ENCODE results near the gene PDGFB. TPM values are rescaled to one million over a fixed set of nuclear protein-coding genes. Genes with fewer than 3 reads are reported as not detected.

PDGFB gene
- total and polyA plus RNA-seq, 2 of the 4 experiments (the other 2 are of a cell fraction) = 0.07 TPM; not detected in 1

DNA sequence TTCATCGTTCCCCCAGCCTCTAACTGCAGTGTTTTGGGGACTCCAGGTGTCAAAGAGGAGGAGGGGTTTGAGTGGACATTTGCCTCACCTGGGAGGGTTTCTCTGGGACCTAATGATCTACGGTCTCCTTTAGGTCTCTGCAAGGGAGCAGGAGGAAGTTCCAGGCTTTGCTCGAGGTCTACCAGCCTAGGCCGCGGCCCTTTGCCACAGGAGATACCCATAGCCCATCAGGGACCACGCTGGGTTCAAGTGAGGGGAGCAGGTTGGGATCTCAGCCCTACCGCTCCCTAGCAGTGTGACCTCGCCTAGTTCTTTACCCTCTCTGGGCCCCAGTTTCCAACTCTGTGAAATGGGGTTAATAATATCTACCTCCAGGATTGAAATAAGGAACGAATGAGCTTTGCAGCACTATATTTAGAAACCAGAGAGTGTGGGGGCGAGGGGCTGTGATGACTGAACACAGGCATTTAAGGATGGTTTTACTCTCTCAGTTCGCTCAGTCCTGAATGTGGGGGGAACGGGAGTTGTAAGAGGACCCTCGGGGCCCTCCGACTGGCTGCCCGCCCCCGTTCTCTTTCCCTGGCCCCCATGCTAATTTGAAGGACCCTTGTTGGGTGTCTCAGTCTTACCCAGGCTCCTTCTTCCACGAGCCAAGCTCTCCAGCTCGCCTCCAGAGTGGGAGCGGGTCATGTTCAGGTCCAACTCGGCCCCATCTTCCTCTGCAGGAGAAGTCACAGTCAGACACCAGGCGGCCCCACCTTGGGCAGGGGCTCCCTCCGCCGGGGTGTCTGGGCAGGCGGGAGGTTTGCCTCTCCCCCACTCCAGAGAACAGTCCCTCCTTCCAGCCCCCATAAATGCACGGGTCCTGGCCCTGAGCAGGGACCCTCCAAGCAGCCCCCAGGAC, 11.7 kb downstream of the PDGFB start:
- Histone ChIP-seq H3K4me3 (ENCODE audit: insufficient read depth, low read depth, low read length) (no peak overlapping the region), H3K4me2 (ENCODE audit: low read depth, low read length) (no peak overlapping the region), H4K91ac (ENCODE audit: insufficient read depth, low read depth, low read length) (no peak overlapping the region), H4K8ac (ENCODE audit: low read depth in 2 of 2, low read length in 2 of 2) (no peak overlapping the region), H3K4ac (ENCODE audit: low read depth, low read length) (no peak overlapping the region), H2BK20ac (ENCODE audit: low read depth, low read length) (no peak overlapping the region), H3K27ac (ENCODE audit: insufficient read depth, low read length) (no peak overlapping the region), H4K5ac (ENCODE audit: low read depth, low read length) (no peak overlapping the region), H3K9me3 (ENCODE audit: control insufficient read depth, insufficient read depth, low read length) (no peaks in the 10 kb centered on the region), H2BK120ac (ENCODE audit: low read depth, low read length) (no peak overlapping the region), H2AK9ac (replicated peaks; ENCODE audit: low read depth, low read length, poor library complexity) (no peak overlapping the region), H3K36me3 (ENCODE audit: control insufficient read depth, insufficient read depth, low read length) (no peaks in the 10 kb centered on the region), H3K9ac (ENCODE audit: low read depth, low read length) (no peak overlapping the region), H3K9me1 (ENCODE audit: insufficient read depth, low read length) (no peaks in the 10 kb centered on the region), H4K20me1 (ENCODE audit: insufficient read depth, low read length) (no peaks in the 10 kb centered on the region), H3K56ac (ENCODE audit: extremely low read depth, insufficient read depth, low read length) (no peak overlapping the region), H3K27me3 (ENCODE audit: control insufficient read depth, insufficient read depth, low read length) (no peaks in the 10 kb centered on the region; the same call in 1 of the 2 replicates), H2BK15ac (ENCODE audit: low read depth, low read length) (no peak overlapping the region), H2BK5ac (ENCODE audit: low read depth, low read length, poor library complexity, severe bottlenecking) (no peak overlapping the region), H3K4me1 (ENCODE audit: control insufficient read depth, insufficient read depth, low read length) (peaks cover 3% of the 10 kb centered on the region; the same call in 1 of the 2 replicates), H2AK5ac (ENCODE audit: low read depth, low read length) (no peak overlapping the region), H3K23ac (ENCODE audit: low read depth, low read length) (no peak overlapping the region), H3K18ac (ENCODE audit: low read depth, low read length) (no peak overlapping the region), H3K14ac (replicated peaks; ENCODE audit: low read depth, low read length) (no peak overlapping the region; the same call in 1 of the 2 replicates), H2AFZ (replicated peaks; ENCODE audit: low read length, poor library complexity) (no peak overlapping the region), H3K79me1 (ENCODE audit: low read depth in 1 of 2, low read length in 2 of 2) (no peaks in the 10 kb centered on the region)
- ChIA-PET CTCF (no interaction called here), POLR2A (ENCODE audit: unreplicated experiment) (interaction anchor here (0.5 kb wide), 1 partner anchor 8 kb away, joined by 3 read pairs; no protein-coding TSS in a partner anchor)
- intact Hi-C loops (cut with micrococcal nuclease) = no loop called here
- ATAC-seq (ENCODE audit: low read depth) (no peak), DNase-seq (no peak)
- dilution Hi-C loops (cut with HindIII; ENCODE audit: low sequenced_read_pairs, unreplicated experiment) = no loop called here
- no TSS peak for BruUV-seq (replicated peaks)
- in situ Hi-C loops (cut with MboI; ENCODE audit: low sequenced_read_pairs) = no loop called here
- 85% methylated on average over 5 of the region's 25 CpGs; no CpG with 5 or more reads in 1 of the 2 experiments for WGBS, 2 experiments (ENCODE audit: extremely low coverage in 2 of 2, insufficient read length in 1 of 2)
- TF ChIP-seq BHLHE40 (IDR thresholded peaks at IDR 0.05; ENCODE audit: low read depth, low read length) = no peak
- TF ChIP-seq RFX5 (IDR thresholded peaks at IDR 0.05; ENCODE audit: low read depth, low read length) = no peak
- TF ChIP-seq MAFK (IDR thresholded peaks at IDR 0.05; ENCODE audit: low read depth, low read length) = no peak
- no peak for TF ChIP-seq RAD21 (IDR thresholded peaks at IDR 0.05; ENCODE audit: low read length)
- TF ChIP-seq POLR2A (IDR thresholded peaks at IDR 0.05; ENCODE audit: low read depth, low read length) = no peak
- no peak for TF ChIP-seq FOS (IDR thresholded peaks at IDR 0.05; ENCODE audit: low read depth, low read length)
- TF ChIP-seq NFE2L2 (IDR thresholded peaks at IDR 0.05; ENCODE audit: low read depth, low read length) = no peak
- no peak for TF ChIP-seq CHD1 (IDR thresholded peaks at IDR 0.05; ENCODE audit: low read depth, low read length)
- TF ChIP-seq, protein P1, sequence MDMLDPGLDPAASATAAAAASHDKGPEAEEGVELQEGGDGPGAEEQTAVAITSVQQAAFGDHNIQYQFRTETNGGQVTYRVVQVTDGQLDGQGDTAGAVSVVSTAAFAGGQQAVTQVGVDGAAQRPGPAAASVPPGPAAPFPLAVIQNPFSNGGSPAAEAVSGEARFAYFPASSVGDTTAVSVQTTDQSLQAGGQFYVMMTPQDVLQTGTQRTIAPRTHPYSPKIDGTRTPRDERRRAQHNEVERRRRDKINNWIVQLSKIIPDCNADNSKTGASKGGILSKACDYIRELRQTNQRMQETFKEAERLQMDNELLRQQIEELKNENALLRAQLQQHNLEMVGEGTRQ (IDR thresholded peaks at IDR 0.05; ENCODE audit: low read depth, low read length) = no peak
- TF ChIP-seq, protein P2, sequence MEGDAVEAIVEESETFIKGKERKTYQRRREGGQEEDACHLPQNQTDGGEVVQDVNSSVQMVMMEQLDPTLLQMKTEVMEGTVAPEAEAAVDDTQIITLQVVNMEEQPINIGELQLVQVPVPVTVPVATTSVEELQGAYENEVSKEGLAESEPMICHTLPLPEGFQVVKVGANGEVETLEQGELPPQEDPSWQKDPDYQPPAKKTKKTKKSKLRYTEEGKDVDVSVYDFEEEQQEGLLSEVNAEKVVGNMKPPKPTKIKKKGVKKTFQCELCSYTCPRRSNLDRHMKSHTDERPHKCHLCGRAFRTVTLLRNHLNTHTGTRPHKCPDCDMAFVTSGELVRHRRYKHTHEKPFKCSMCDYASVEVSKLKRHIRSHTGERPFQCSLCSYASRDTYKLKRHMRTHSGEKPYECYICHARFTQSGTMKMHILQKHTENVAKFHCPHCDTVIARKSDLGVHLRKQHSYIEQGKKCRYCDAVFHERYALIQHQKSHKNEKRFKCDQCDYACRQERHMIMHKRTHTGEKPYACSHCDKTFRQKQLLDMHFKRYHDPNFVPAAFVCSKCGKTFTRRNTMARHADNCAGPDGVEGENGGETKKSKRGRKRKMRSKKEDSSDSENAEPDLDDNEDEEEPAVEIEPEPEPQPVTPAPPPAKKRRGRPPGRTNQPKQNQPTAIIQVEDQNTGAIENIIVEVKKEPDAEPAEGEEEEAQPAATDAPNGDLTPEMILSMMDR (conservative IDR thresholded peaks at IDR 0.05; ENCODE audit: low read depth, low read length) = no peak
- TF ChIP-seq, protein P3, sequence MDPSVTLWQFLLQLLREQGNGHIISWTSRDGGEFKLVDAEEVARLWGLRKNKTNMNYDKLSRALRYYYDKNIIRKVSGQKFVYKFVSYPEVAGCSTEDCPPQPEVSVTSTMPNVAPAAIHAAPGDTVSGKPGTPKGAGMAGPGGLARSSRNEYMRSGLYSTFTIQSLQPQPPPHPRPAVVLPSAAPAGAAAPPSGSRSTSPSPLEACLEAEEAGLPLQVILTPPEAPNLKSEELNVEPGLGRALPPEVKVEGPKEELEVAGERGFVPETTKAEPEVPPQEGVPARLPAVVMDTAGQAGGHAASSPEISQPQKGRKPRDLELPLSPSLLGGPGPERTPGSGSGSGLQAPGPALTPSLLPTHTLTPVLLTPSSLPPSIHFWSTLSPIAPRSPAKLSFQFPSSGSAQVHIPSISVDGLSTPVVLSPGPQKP (IDR thresholded peaks at IDR 0.05; ENCODE audit: borderline replicate concordance, low read depth, low read length) = no peak
- TF ChIP-seq MXI1 (IDR thresholded peaks at IDR 0.05; ENCODE audit: borderline replicate concordance, low read depth, low read length) = no peak
- no peak for TF ChIP-seq CEBPB (IDR thresholded peaks at IDR 0.05; ENCODE audit: low read depth, low read length)
- no peak for TF ChIP-seq RCOR1 (IDR thresholded peaks at IDR 0.05; ENCODE audit: insufficient replicate concordance, low read length)
- no peak for TF ChIP-seq SMC3 (IDR thresholded peaks at IDR 0.05; ENCODE audit: low read depth, low read length)

Data from IMR-90 (cell line).